Activated CD8-positive, alpha-beta T cell treated with anti-CD3 and anti-CD28 coated beads for 36 hours (primary cell): ENCODE results near the gene NOL3. TPM values are rescaled to one million over a fixed set of nuclear protein-coding genes. Genes with fewer than 3 reads are reported as not detected.

Source experiments
- ATAC-seq: fragments of 200-7000 bp; cut with Tn5 transposase; one replicate; pipeline ENCODE4 v1.10.0; 2021; ENCODE audit warnings: mild to moderate bottlenecking, moderate library complexity
- CTCF ChIA-PET: fragments of 350-600 bp; sonication (Branson Sonifier 250); formaldehyde crosslinking; loops from one replicate; lab custom pipeline; 2021; ENCODE audit warnings: antibody characterized with exemption; lab: Charles Lee
- POLR2A ChIA-PET: fragments of 350-600 bp; sonication (Branson Sonifier 250); formaldehyde crosslinking; loops from one replicate; lab custom pipeline; 2021; ENCODE audit warnings: antibody characterized with exemption; lab: Charles Lee
- DNase-seq: peaks from one replicate; pipeline ENCODE4 v3.0.0-alpha.2; 2020
- H3K27ac Mint-ChIP-seq: one replicate; pipeline ENCODE4 v1.8.0; 2021; ENCODE audit warnings: mild to moderate bottlenecking, mixed read lengths
- H3K27me3 Mint-ChIP-seq: one replicate; pipeline ENCODE4 v1.8.0; 2021; ENCODE audit warnings: mixed read lengths
- H3K36me3 Mint-ChIP-seq: one replicate; pipeline ENCODE4 v1.8.0; 2021; ENCODE audit warnings: low read depth, mixed read lengths
- H3K4me1 Mint-ChIP-seq: one replicate; pipeline ENCODE4 v1.8.0; 2021; ENCODE audit warnings: low read depth, mixed read lengths
- H3K4me3 Mint-ChIP-seq: one replicate; pipeline ENCODE4 v1.8.0; 2021; ENCODE audit warnings: mild to moderate bottlenecking, moderate library complexity, mixed read lengths
- H3K9me3 Mint-ChIP-seq: one replicate; pipeline ENCODE4 v1.8.0; 2021; ENCODE audit warnings: mixed read lengths
- intact Hi-C: fragments of 100-400 bp; cut with micrococcal nuclease; formaldehyde crosslinking; loops from one replicate; pipeline ENCODE4 v1.10.0; 2022
- total RNA-seq, 2 experiments: library from RNA; stranded (reverse); gene quantifications; one replicate each; pipeline ENCODE4 v1.2.3, GENCODE V29; 2021
- TF ChIP-seq, protein P1 (sequence below): fragments of 200-600 bp; IDR thresholded peaks from one replicate; pipeline ENCODE4 v1.8.0; 2022; ENCODE audit warnings: antibody characterized with exemption, mild to moderate bottlenecking

The NOL3 gene
- total RNA-seq, 2 experiments from 2014 or later, result 24.5 to 25.3 TPM

DNA sequence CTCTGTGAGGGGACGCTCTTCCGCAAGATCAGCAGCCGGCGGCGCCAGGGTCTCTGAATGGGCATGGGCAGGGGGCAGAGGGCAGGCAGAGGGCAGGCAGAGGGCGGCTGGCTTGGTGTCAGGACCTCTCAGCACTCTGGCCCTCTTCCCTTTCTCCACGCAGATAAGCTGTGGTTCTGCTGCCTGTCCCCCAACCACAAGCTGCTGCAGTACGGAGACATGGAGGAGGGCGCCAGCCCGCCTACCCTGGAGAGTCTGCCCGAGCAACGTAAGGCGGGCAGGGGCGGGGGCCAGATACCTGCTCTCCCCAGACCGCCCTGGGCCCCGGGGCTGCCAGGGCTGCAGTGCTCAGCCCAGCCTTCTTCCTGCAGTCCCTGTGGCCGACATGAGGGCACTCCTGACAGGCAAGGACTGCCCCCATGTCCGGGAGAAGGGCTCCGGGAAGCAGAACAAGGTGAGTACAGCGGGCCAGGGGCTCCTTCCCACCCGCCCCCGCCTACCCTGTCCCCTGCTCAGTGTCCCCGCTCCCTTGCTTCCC, 32.7 kb downstream of the NOL3 start:
- Mint-ChIP-seq H3K36me3 (peaks cover 25% of the 10 kb centered on the region), H3K27ac (no peak overlapping the region), H3K4me3 (no peak overlapping the region), H3K27me3 (no peaks in the 10 kb centered on the region), H3K9me3 (no peaks in the 10 kb centered on the region), H3K4me1 (no peaks in the 10 kb centered on the region)
- TF ChIP-seq, protein P1, sequence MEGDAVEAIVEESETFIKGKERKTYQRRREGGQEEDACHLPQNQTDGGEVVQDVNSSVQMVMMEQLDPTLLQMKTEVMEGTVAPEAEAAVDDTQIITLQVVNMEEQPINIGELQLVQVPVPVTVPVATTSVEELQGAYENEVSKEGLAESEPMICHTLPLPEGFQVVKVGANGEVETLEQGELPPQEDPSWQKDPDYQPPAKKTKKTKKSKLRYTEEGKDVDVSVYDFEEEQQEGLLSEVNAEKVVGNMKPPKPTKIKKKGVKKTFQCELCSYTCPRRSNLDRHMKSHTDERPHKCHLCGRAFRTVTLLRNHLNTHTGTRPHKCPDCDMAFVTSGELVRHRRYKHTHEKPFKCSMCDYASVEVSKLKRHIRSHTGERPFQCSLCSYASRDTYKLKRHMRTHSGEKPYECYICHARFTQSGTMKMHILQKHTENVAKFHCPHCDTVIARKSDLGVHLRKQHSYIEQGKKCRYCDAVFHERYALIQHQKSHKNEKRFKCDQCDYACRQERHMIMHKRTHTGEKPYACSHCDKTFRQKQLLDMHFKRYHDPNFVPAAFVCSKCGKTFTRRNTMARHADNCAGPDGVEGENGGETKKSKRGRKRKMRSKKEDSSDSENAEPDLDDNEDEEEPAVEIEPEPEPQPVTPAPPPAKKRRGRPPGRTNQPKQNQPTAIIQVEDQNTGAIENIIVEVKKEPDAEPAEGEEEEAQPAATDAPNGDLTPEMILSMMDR, result no peak
- intact Hi-C loops, result no loop called here
- CTCF ChIA-PET, result no interaction called here
- ATAC-seq, result no peak
- POLR2A ChIA-PET, result interaction anchor here (1.8 to 2.4 kb wide), 3 partner anchors 9 to 24 kb away, joined by 4 to 10 read pairs (median 7); partner anchors contain the start of gene TMEM208
- no peak for DNase-seq

DNA sequence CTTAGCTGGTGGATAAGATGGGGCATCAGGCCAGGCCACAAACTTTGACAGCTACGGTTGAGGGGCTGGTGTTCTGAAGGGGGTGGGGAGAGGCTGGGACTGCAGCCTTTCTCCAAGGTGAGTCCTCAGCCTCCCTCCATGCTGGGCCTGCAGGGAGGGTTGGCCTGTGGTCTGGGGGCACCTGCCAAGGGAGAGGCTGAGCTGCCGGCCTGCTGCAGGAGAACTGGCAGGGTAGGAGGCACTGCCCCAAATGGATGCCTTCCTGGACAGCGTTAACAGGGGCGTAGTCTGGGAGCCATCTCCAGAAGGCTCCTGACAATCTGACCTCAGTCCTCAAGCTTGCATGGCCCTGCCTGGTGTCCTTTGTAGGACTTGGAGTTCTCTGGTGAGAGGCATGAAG, 33.7 kb downstream of the NOL3 start:
- TF ChIP-seq, protein P1, result no peak
- Mint-ChIP-seq H3K9me3 (no peaks in the 10 kb centered on the region), H3K36me3 (peaks cover 19% of the 10 kb centered on the region), H3K27me3 (no peaks in the 10 kb centered on the region), H3K27ac (peak overlapping the region; percentile 52), H3K4me3 (no peak overlapping the region), H3K4me1 (no peaks in the 10 kb centered on the region)
- intact Hi-C loops, result no loop called here
- CTCF ChIA-PET, result no interaction called here
- no peak for DNase-seq
- POLR2A ChIA-PET, result interaction anchor here (1.1 to 1.8 kb wide), 2 partner anchors 8 to 10 kb away, joined by 4 to 7 read pairs; no protein-coding TSS in a partner anchor
- no peak for ATAC-seq

DNA sequence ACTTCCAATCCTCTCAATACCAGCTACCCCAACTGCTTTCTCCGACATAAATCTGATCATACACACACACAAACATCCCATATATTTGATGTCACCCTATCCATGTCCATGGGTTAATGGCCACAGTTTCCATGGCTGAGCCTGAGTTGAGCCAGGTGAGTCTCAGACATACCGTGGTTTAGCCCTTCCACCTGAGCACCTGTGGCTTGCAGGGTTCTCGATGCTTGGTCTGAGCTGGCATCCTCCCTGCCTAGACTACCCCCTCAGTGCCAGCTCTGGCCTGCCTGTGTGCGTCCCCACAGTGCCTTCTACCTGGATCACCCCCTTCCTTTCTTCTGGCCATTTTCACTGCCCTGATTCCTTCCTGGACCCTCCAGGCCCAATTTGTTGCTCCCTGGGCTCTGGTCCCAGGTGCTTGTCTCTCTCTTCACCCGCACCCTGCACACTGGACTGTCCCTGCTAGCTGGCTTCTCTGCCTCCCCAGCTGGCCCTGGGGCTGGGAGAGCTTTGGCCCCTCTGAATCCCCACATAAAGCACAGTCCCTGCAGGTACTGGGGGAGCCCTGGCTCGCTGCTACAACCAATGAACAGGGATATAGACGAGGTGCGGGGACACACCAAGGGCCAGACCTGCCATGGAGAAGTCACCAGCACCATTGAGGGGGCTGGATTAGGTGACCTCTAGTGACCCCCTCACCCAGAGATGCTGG, 35.9 kb downstream of the NOL3 start:
- Mint-ChIP-seq H3K27me3 (no peaks in the 10 kb centered on the region), H3K27ac (peak overlapping the region; percentile 41), H3K4me3 (no peak overlapping the region), H3K9me3 (no peaks in the 10 kb centered on the region), H3K4me1 (no peaks in the 10 kb centered on the region), H3K36me3 (peaks cover 7% of the 10 kb centered on the region)
- ChIA-PET POLR2A (interaction anchor here (0.6 to 2.8 kb wide), 6 partner anchors 8 to 412 kb away, joined by 3 to 10 read pairs (median 3); partner anchors contain the start of gene TMEM208), CTCF (interaction anchor here (1.2 to 1.8 kb wide), 3 partner anchors 8 to 27 kb away, joined by 3 to 5 read pairs (median 4); partner anchors contain the start of gene TMEM208)
- DNase-seq, result no peak
- no peak for ATAC-seq
- TF ChIP-seq, protein P1, result no peak
- intact Hi-C loops, result no loop called here

DNA sequence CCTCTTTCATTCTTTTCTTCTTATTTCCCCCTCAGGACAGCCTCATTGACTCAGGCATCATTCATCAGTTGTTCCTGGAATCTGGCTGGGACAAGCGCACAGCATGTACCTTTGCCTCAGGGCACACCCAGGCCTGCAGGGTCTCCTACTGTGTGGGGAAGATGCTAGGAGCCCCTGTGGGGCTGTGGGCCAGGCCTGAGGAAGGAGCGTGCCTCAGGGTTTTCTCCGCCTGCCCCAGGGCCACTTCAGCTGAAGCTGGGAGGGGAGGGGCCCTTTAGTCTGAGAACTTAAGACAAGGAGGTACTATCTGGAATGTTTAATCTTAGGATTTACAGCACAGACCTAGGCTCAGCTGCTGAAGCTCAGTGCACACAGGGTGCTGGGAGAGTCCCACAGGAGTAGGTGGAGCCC, 36.5 kb downstream of the NOL3 start:
- H3K4me3 Mint-ChIP-seq, result no peak overlapping the region
- no peaks in the 10 kb centered on the region for H3K9me3 Mint-ChIP-seq
- no peak for ATAC-seq
- no peaks in the 10 kb centered on the region for H3K27me3 Mint-ChIP-seq
- peaks cover 7% of the 10 kb centered on the region for H3K36me3 Mint-ChIP-seq
- no peak overlapping the region for H3K27ac Mint-ChIP-seq
- TF ChIP-seq, protein P1, result no peak
- ChIA-PET CTCF (interaction anchor here (1.2 to 1.8 kb wide), 3 partner anchors 8 to 28 kb away, joined by 3 to 5 read pairs (median 4); partner anchors contain the start of gene TMEM208), POLR2A (interaction anchor here (0.6 to 2.8 kb wide), 6 partner anchors 9 to 411 kb away, joined by 3 to 10 read pairs (median 3); partner anchors contain the start of gene TMEM208)
- intact Hi-C loops, result no loop called here
- H3K4me1 Mint-ChIP-seq, result no peaks in the 10 kb centered on the region
- no peak for DNase-seq
